Fibroblast of lung (primary cell): Measurements from ENCODE around the gene COL9A1. TPM values are rescaled to one million over a fixed set of nuclear protein-coding genes. Genes with fewer than 3 reads are reported as not detected.
A peak's percentile ranks its signal among the peaks of the same experiment; 100 is the strongest.

Experiments used
- DNase-seq, 2 donors: peaks; one replicate each; pipeline versions ENCODE4 v3.0.0 to v3.0.0-alpha.2; 2010; ENCODE audit warnings: low read depth in 2 of 2
- H2AFZ ChIP-seq: 2 replicates; pipeline ENCODE4 v1.5.1; 2012; ENCODE audit warnings: low read length, control low read depth, inconsistent platforms
- H3K27ac ChIP-seq: 2 replicates; pipeline ENCODE4 v1.5.1; 2011; ENCODE audit warnings: low read length, control low read depth; ENCODE audit not compliant: insufficient read depth
- H3K27me3 ChIP-seq: 2 replicates; pipeline ENCODE4 v1.5.1; 2011; ENCODE audit warnings: mild to moderate bottlenecking, low read length; ENCODE audit not compliant: control insufficient read depth, insufficient read depth
- H3K36me3 ChIP-seq: 2 replicates; pipeline ENCODE4 v1.5.1; 2011; ENCODE audit warnings: low read length; ENCODE audit not compliant: control insufficient read depth, insufficient read depth
- H3K4me1 ChIP-seq: 2 replicates; pipeline ENCODE4 v1.5.1; 2011; ENCODE audit warnings: low read length; ENCODE audit not compliant: control insufficient read depth, insufficient read depth; ENCODE audit errors: extremely low read depth
- H3K4me2 ChIP-seq: 2 replicates; pipeline ENCODE4 v1.5.1; 2011; ENCODE audit warnings: low read length, control low read depth; ENCODE audit not compliant: insufficient read depth; ENCODE audit errors: extremely low read depth
- H3K4me3 ChIP-seq, 4 experiments: fragments of 200-600 bp in 1 of 4; sonication (generic) in 1 of 4; replicated peaks in 1 of 4; 2 replicates each; pipeline ENCODE4 v1.5.1; 2011 to 2016; ENCODE audit warnings: low read length in 4 of 4, low read depth in 3 of 4, mild to moderate bottlenecking in 3 of 4, control low read depth in 2 of 4, inconsistent platforms in 1 of 4, mixed read lengths in 1 of 4; ENCODE audit not compliant: insufficient read depth in 1 of 4; ENCODE audit errors: control extremely low read depth in 1 of 4
- H3K79me2 ChIP-seq: 2 replicates; pipeline ENCODE4 v1.5.1; 2012; ENCODE audit warnings: mild to moderate bottlenecking, low read length, inconsistent platforms; ENCODE audit not compliant: control insufficient read depth, insufficient read depth
- H3K9ac ChIP-seq: 2 replicates; pipeline ENCODE4 v1.5.1; 2011; ENCODE audit warnings: mild to moderate bottlenecking, low read length, control low read depth; ENCODE audit not compliant: insufficient read depth
- H3K9me3 ChIP-seq: 2 replicates; pipeline ENCODE4 v1.5.1; 2012; ENCODE audit warnings: low read depth, low read length; ENCODE audit not compliant: control insufficient read depth, insufficient read depth
- H4K20me1 ChIP-seq: 2 replicates; pipeline ENCODE4 v1.5.1; 2011; ENCODE audit warnings: low read length; ENCODE audit not compliant: control insufficient read depth, insufficient read depth; ENCODE audit errors: extremely low read depth
- CTCF ChIP-seq, 2 donors: IDR thresholded peaks in 1 of 2; conservative IDR thresholded peaks in 1 of 2; 1 replicate in 1 of 2; 2 replicates in 1 of 2; pipeline ENCODE4 v1.5.1; 2011 to 2012; ENCODE audit warnings: low read length in 2 of 2, control low read depth in 1 of 2, inconsistent platforms in 1 of 2, low read depth in 1 of 2, mild to moderate bottlenecking in 1 of 2
- EZH2 ChIP-seq: IDR thresholded peaks from 2 replicates; pipeline ENCODE4 v1.5.1; 2012; ENCODE audit warnings: low read length, control low read depth, mild to moderate bottlenecking; ENCODE audit errors: missing control alignments
- polyA plus RNA-seq, 2 donors: library from polyadenylated mRNA; depleted of rRNA in 1 of 2; stranded (reverse) in 1 of 2; unstranded in 1 of 2; fragments of >200 nt; gene quantifications; 2 replicates each; pipeline ENCODE4 v1.2.1, GENCODE V29; 2011 to 2012; ENCODE audit warnings: missing spikeins in 1 of 2
- total RNA-seq: library from RNA; depleted of rRNA; stranded (reverse); fragments of >200 nt; gene quantifications from 2 replicates; pipeline ENCODE4 v1.2.1, GENCODE V29; 2014

The COL9A1 gene
- total and polyA plus RNA-seq, 2 donors (not counting 1 experiment from before 2014, with no cell fraction given), result not detected

DNA sequence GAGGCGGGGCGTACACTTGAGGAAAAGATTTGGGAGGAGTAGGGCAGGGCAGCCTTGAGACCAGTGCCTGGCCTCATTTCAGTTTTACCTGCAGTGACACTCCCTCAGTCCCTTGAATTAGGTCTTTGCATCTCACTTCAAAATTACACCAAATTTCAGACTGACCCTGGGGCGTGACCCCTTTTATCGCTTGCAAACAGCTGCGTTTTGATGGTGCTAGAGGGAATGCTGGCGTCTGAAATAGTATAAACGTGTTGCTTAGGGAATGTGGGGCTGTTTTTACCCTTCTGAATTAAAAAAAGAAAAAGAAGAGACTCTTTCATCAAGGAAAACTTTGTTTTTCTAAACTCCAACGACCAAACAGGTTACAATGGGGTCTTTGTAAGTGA lies 21.0 kb downstream of the COL9A1 start:
- DNase-seq, result no peak
- H3K4me2 ChIP-seq, result no peak overlapping the region
- no peak for TF ChIP-seq CTCF (conservative IDR thresholded peaks at IDR 0.05 in 1 of 2, IDR thresholded peaks at IDR 0.05 in 1 of 2; ENCODE audit: low read depth in 1 of 2, low read length in 2 of 2)
- TF ChIP-seq EZH2, result no peak
- no peak overlapping the region for H3K27ac ChIP-seq
- H4K20me1 ChIP-seq, result no peaks in the 10 kb centered on the region
- peaks cover 7% of the 10 kb centered on the region for H3K27me3 ChIP-seq
- no peak overlapping the region for H2AFZ ChIP-seq
- H3K4me3 ChIP-seq, result no peak overlapping the region
- no peaks in the 10 kb centered on the region for H3K9me3 ChIP-seq
- H3K4me1 ChIP-seq, result no peaks in the 10 kb centered on the region
- no peaks in the 10 kb centered on the region for H3K36me3 ChIP-seq
- H3K79me2 ChIP-seq, result no peaks in the 10 kb centered on the region
- no peak overlapping the region for H3K9ac ChIP-seq

- Histone ChIP-seq H3K27ac (no peak overlapping the region), H3K4me1 (no peaks in the 10 kb centered on the region), H3K9me3 (no peaks in the 10 kb centered on the region), H3K36me3 (no peaks in the 10 kb centered on the region), H3K4me2 (no peak overlapping the region), H3K4me3 (no peak overlapping the region), H3K9ac (no peak overlapping the region), H4K20me1 (no peaks in the 10 kb centered on the region), H2AFZ (no peak overlapping the region), H3K79me2 (no peaks in the 10 kb centered on the region), H3K27me3 (peaks cover 7% of the 10 kb centered on the region)
- no peak for TF ChIP-seq EZH2
- no peak for TF ChIP-seq CTCF (conservative IDR thresholded peaks at IDR 0.05 in 1 of 2, IDR thresholded peaks at IDR 0.05 in 1 of 2; ENCODE audit: low read depth in 1 of 2, low read length in 2 of 2)
- DNase-seq, result no peak
These were observed 22.5 kb downstream of the COL9A1 start for GRCh38 chr6:70280400-70280853.

GRCh38 chr6:70277470-70277869 lies 25.4 kb downstream of the COL9A1 start:
- Histone ChIP-seq H3K4me3 (no peak overlapping the region), H3K9me3 (no peaks in the 10 kb centered on the region), H3K27me3 (no peaks in the 10 kb centered on the region), H2AFZ (no peak overlapping the region), H3K36me3 (no peaks in the 10 kb centered on the region), H3K4me2 (no peak overlapping the region), H3K79me2 (no peaks in the 10 kb centered on the region), H3K4me1 (no peaks in the 10 kb centered on the region), H3K9ac (no peak overlapping the region), H3K27ac (no peak overlapping the region), H4K20me1 (no peaks in the 10 kb centered on the region)
- TF ChIP-seq CTCF (conservative IDR thresholded peaks at IDR 0.05 in 1 of 2, IDR thresholded peaks at IDR 0.05 in 1 of 2; ENCODE audit: low read depth in 1 of 2, low read length in 2 of 2) (no peak), EZH2 (no peak)
- peak; percentile 14 to 86 for DNase-seq
